H1 (cell line): ENCODE measurements around the gene SPDEF. TPM values are rescaled to one million over a fixed set of nuclear protein-coding genes. Genes with fewer than 3 reads are reported as not detected.

Experiments
- CTCF ChIA-PET: fragments of 300-600 bp; sonication (Branson Sonifier 250); formaldehyde crosslinking; loops from one replicate; lab custom pipeline; 2021; ENCODE audit not compliant: partially characterized antibody; lab: Charles Lee
- POLR2A ChIA-PET: fragments of 300-600 bp; sonication (Branson Sonifier 250); formaldehyde crosslinking; loops from one replicate; lab custom pipeline; 2021; ENCODE audit warnings: inconsistent platforms; ENCODE audit not compliant: partially characterized antibody; lab: Charles Lee
- DNase-seq, 2 experiments: peaks; one replicate each; pipeline versions ENCODE4 v3.0.0 to v3.0.0-alpha.2; 2010 to 2022; ENCODE audit warnings: low spot score in 2 of 2, low read depth in 1 of 2, mixed read lengths in 1 of 2
- FAIRE-seq: peaks from 2 replicates; lab custom pipeline; 2011; peaks lifted over from hg19 to GRCh38; lab: Jason Lieb, UNC
- H2AFZ ChIP-seq: 2 replicates; pipeline ENCODE4 v1.8.1; 2012; ENCODE audit warnings: low read length, inconsistent platforms
- H2AK5ac ChIP-seq: 2 replicates; pipeline ENCODE4 v1.6.1; 2013; ENCODE audit warnings: low read depth, low read length
- H2BK120ac ChIP-seq: replicated peaks from 2 replicates; pipeline ENCODE3; 2013; ENCODE audit warnings: low read depth, low read length, inconsistent platforms
- H2BK12ac ChIP-seq: 2 replicates; pipeline ENCODE4 v1.6.1; 2013; ENCODE audit warnings: low read depth, low read length
- H2BK15ac ChIP-seq: 2 replicates; pipeline ENCODE4 v1.6.1; 2013; ENCODE audit warnings: low read length
- H2BK20ac ChIP-seq: 2 replicates; pipeline ENCODE4 v1.6.1; 2013; ENCODE audit warnings: low read length
- H2BK5ac ChIP-seq: 2 replicates; pipeline ENCODE4 v1.6.1; 2013; ENCODE audit warnings: low read depth, low read length
- H3K14ac ChIP-seq: 2 replicates; pipeline ENCODE4 v1.6.1; 2013; ENCODE audit warnings: inconsistent platforms; ENCODE audit not compliant: insufficient read length
- H3K18ac ChIP-seq: 2 replicates; pipeline ENCODE4 v1.6.1; 2013; ENCODE audit warnings: low read length; ENCODE audit errors: extremely low read depth
- H3K23ac ChIP-seq: 2 replicates; pipeline ENCODE4 v1.6.1; 2013; ENCODE audit warnings: inconsistent platforms; ENCODE audit not compliant: insufficient read length
- H3K23me2 ChIP-seq: 2 replicates; pipeline ENCODE4 v1.6.1; 2013; ENCODE audit warnings: low read depth, low read length
- H3K27ac ChIP-seq: 2 replicates; pipeline ENCODE4 v1.6.1; 2011; ENCODE audit warnings: low read depth, low read length, inconsistent platforms
- H3K27me3 ChIP-seq, 4 experiments: replicated peaks in 1 of 4; 1 replicate in 1 of 4; 2 replicates in 3 of 4; pipeline versions ENCODE4 v1.6.1 to v1.8.1; 2011 to 2013; ENCODE audit warnings: low read length in 3 of 4, mild to moderate bottlenecking in 3 of 4, inconsistent platforms in 2 of 4, mixed read lengths in 2 of 4, moderate library complexity in 1 of 4; ENCODE audit not compliant: control insufficient read depth in 3 of 4, insufficient read depth in 3 of 4; ENCODE audit errors: extremely low read depth in 1 of 4
- H3K36me3 ChIP-seq, 4 experiments: 2 replicates each; pipeline versions ENCODE4 v1.6.1 to v1.8.1; 2011 to 2013; ENCODE audit warnings: mild to moderate bottlenecking in 4 of 4, low read length in 3 of 4, moderate library complexity in 2 of 4, control low read depth in 1 of 4, inconsistent platforms in 1 of 4; ENCODE audit not compliant: insufficient read depth in 4 of 4, control insufficient read depth in 2 of 4
- H3K4ac ChIP-seq: replicated peaks from 2 replicates; pipeline ENCODE3; 2013; ENCODE audit warnings: low read length, low read depth, mixed read lengths, inconsistent platforms; ENCODE audit not compliant: insufficient read length
- H3K4me1 ChIP-seq, 4 experiments: replicated peaks in 1 of 4; 1 replicate in 1 of 4; 2 replicates in 3 of 4; pipeline versions ENCODE4 v1.6.1 to v1.8.1; 2011 to 2013; ENCODE audit warnings: low read length in 3 of 4, inconsistent platforms in 2 of 4, mixed read lengths in 1 of 4; ENCODE audit not compliant: insufficient read depth in 4 of 4, control insufficient read depth in 3 of 4
- H3K4me2 ChIP-seq, 2 experiments: 2 replicates each; pipeline versions ENCODE4 v1.6.1 to v1.8.1; 2011 to 2013; ENCODE audit warnings: low read depth in 2 of 2, low read length in 2 of 2, control low read depth in 1 of 2, inconsistent platforms in 1 of 2, mild to moderate bottlenecking in 1 of 2; ENCODE audit not compliant: insufficient read depth in 1 of 2
- H3K4me3 ChIP-seq, 4 experiments: fragments of 200-600, 300-600 bp in 1 of 4; sonication (generic), shearing (Covaris generic), sonication (Bioruptor Twin) in 1 of 4; 2 replicates each; pipeline versions ENCODE4 v1.5.1 to v1.8.1; 2011 to 2016; ENCODE audit warnings: low read length in 4 of 4, low read depth in 3 of 4, control low read depth in 2 of 4, inconsistent platforms in 2 of 4, mild to moderate bottlenecking in 2 of 4, mixed read lengths in 1 of 4, moderate library complexity in 1 of 4; ENCODE audit not compliant: insufficient read depth in 2 of 4; ENCODE audit errors: extremely low read depth in 1 of 4
- H3K56ac ChIP-seq: replicated peaks from 2 replicates; pipeline ENCODE3; 2013; ENCODE audit warnings: low read depth, mild to moderate bottlenecking, mixed read lengths, low read length, inconsistent platforms; ENCODE audit not compliant: insufficient read length
- H3K79me1 ChIP-seq: 2 replicates; pipeline ENCODE4 v1.6.1; 2013; ENCODE audit warnings: low read depth, low read length, control low read depth
- H3K79me2 ChIP-seq, 2 experiments: 2 replicates each; pipeline versions ENCODE4 v1.6.1 to v1.8.1; 2012 to 2013; ENCODE audit warnings: low read length in 2 of 2, mild to moderate bottlenecking in 2 of 2, inconsistent platforms in 1 of 2; ENCODE audit not compliant: insufficient read depth in 2 of 2, control insufficient read depth in 1 of 2
- H3K9ac ChIP-seq, 4 experiments: replicated peaks in 1 of 4; 1 replicate in 1 of 4; 2 replicates in 3 of 4; pipeline versions ENCODE4 v1.6.1 to v1.8.1; 2011 to 2013; ENCODE audit warnings: low read depth in 3 of 4, low read length in 3 of 4, control low read depth in 2 of 4, mild to moderate bottlenecking in 2 of 4, moderate library complexity in 2 of 4, inconsistent platforms in 1 of 4; ENCODE audit errors: extremely low read depth in 1 of 4
- H3K9me3 ChIP-seq, 2 experiments: 2 replicates each; pipeline versions ENCODE4 v1.6.1 to v1.8.1; 2012 to 2013; ENCODE audit warnings: mild to moderate bottlenecking in 2 of 2, moderate library complexity in 2 of 2, control low read depth in 1 of 2, inconsistent platforms in 1 of 2, low read depth in 1 of 2, low read length in 1 of 2, mixed read lengths in 1 of 2; ENCODE audit not compliant: insufficient read depth in 2 of 2
- H4K20me1 ChIP-seq, 2 experiments: replicated peaks in 1 of 2; 2 replicates each; pipeline versions ENCODE3 to v1.8.1; 2011 to 2013; ENCODE audit warnings: inconsistent platforms in 2 of 2, low read length in 2 of 2, mild to moderate bottlenecking in 1 of 2; ENCODE audit not compliant: insufficient read depth in 2 of 2, control insufficient read depth in 1 of 2
- H4K5ac ChIP-seq: 2 replicates; pipeline ENCODE4 v1.6.1; 2013; ENCODE audit warnings: low read length, low read depth, mixed read lengths, inconsistent platforms; ENCODE audit not compliant: insufficient read length
- H4K8ac ChIP-seq: 2 replicates; pipeline ENCODE4 v1.8.0; 2013; ENCODE audit warnings: mild to moderate bottlenecking, moderate library complexity, low read length, inconsistent platforms; ENCODE audit not compliant: insufficient read depth; ENCODE audit errors: extremely low read depth
- H4K91ac ChIP-seq: replicated peaks from 2 replicates; pipeline ENCODE3; 2013; ENCODE audit warnings: low read length, mixed read lengths, inconsistent platforms; ENCODE audit not compliant: insufficient read length
- KDM1A ChIP-seq: fragments of 200-600, 300-600 bp; sonication (generic); IDR thresholded peaks from 2 replicates; pipeline ENCODE4 v1.7.1; 2016; ENCODE audit warnings: mild to moderate bottlenecking, low read length, borderline replicate concordance
- RXRA ChIP-seq: IDR thresholded peaks from 2 replicates; pipeline ENCODE4 v1.6.1; 2011; ENCODE audit warnings: low read depth, mild to moderate bottlenecking, low read length, moderate library complexity; ENCODE audit not compliant: insufficient read depth
- WGBS, 2 experiments: shearing (Covaris generic) in 1 of 2; methylation state at CpG; one replicate each; pipeline versions ENCODE4 v1.1.6 to v1.1.7; 2013 to 2015; ENCODE audit warnings: low lambda C conversion rate in 2 of 2, mixed read lengths in 2 of 2, inconsistent platforms in 1 of 2, low coverage in 1 of 2, missing lambda C conversion rate in 1 of 2; ENCODE audit not compliant: insufficient replicate concordance in 2 of 2, insufficient coverage in 1 of 2, insufficient read length in 1 of 2; ENCODE audit errors: extremely low coverage in 1 of 2, missing lambda C conversion rate in 1 of 2; 5-methylcytosine and 5-hydroxymethylcytosine counted together
- polyA plus RNA-seq, 7 experiments: library from polyadenylated mRNA; depleted of rRNA in 3 of 7; stranded (reverse) in 5 of 7; unstranded in 2 of 7; fragments of >200 nt in 5 of 7; fragments of 200-250 nt in 2 of 7; gene quantifications; 1 replicate in 5 of 7; 2 replicates in 1 of 7; 4 replicates in 1 of 7; pipeline versions ENCODE4 v1.2.1 to v1.2.3, GENCODE V29; 2011 to 2013; ENCODE audit warnings: missing spikeins in 2 of 7, mixed read lengths in 2 of 7
- total RNA-seq: library from RNA; stranded (reverse); fragmentation: NEBNext Ultra II Directional; extraction: Animal tissue kit (Norgen Biotek cat#: 25700); gene quantifications from 2 replicates; pipeline ENCODE4 v1.2.1, GENCODE V29; 2021

SPDEF gene
- total and polyA plus RNA-seq, 2 of the 8 experiments (the other 6 are each of a cell fraction or from before 2014, with no cell fraction given), result 0.15 to 0.30 TPM

GRCh38 chr6:34572585-34572984 lies 16.5 kb upstream of the SPDEF start:
- no peak overlapping the region for H2BK15ac ChIP-seq
- H3K4me2 ChIP-seq, result no peak overlapping the region
- no peak overlapping the region for H3K4ac ChIP-seq
- no peaks in the 10 kb centered on the region for H4K20me1 ChIP-seq
- no peak overlapping the region for H3K9ac ChIP-seq
- H2AFZ ChIP-seq, result no peak overlapping the region
- FAIRE-seq (no peak), DNase-seq (no peak)
- no peak overlapping the region for H3K4me3 ChIP-seq
- H3K4me1 ChIP-seq, result peaks cover 0 to 18% (median 11%) of the 10 kb centered on the region in 4 experiments
- H3K23me2 ChIP-seq, result no peaks in the 10 kb centered on the region
- no peaks in the 10 kb centered on the region for H3K79me1 ChIP-seq
- H2BK12ac ChIP-seq, result no peak overlapping the region
- no peak overlapping the region for H4K91ac ChIP-seq
- H3K27me3 ChIP-seq, result no peaks in the 10 kb centered on the region
- no peaks in the 10 kb centered on the region for H3K79me2 ChIP-seq
- no peak overlapping the region for H4K5ac ChIP-seq
- no peak overlapping the region for H2BK120ac ChIP-seq
- H3K23ac ChIP-seq, result no peak overlapping the region
- H4K8ac ChIP-seq, result no peak overlapping the region
- 95% methylated on average over 6 of the region's 6 CpGs; no CpG with 5 or more reads in 1 of the 2 experiments for WGBS, 2 experiments
- CTCF ChIA-PET, result interaction anchor here (1.8 kb wide), 1 partner anchor 112 kb away, joined by 8 read pairs; no protein-coding TSS in a partner anchor
- no peak overlapping the region for H2BK20ac ChIP-seq
- H3K9me3 ChIP-seq, result no peaks in the 10 kb centered on the region
- TF ChIP-seq KDM1A (peak; percentile 82; the same call in 1 of the 2 replicates), RXRA (no peak)
- no peak overlapping the region for H2BK5ac ChIP-seq
- H3K56ac ChIP-seq, result no peak overlapping the region
- H3K36me3 ChIP-seq, result no peaks in the 10 kb centered on the region
- no peak overlapping the region for H3K14ac ChIP-seq
- no peak overlapping the region; the same call in 1 of the 2 replicates for H3K18ac ChIP-seq
- no peak overlapping the region for H3K27ac ChIP-seq
- POLR2A ChIA-PET, result interaction anchor here (0.7 to 1.7 kb wide), 3 partner anchors 8 to 29 kb away, joined by 3 to 7 read pairs (median 5); no protein-coding TSS in a partner anchor
- H2AK5ac ChIP-seq, result 0 out of 2 replicates have a peak overlapping the region, but pooled peaks have one; percentile 5
